ENCODE measurements around the gene MTERF1. TPM values are rescaled to one million over a fixed set of nuclear protein-coding genes. Genes with fewer than 3 reads are reported as not detected.

The MTERF1 gene
- total RNA-seq (2022; extraction: Qiagen RNA extraction), result 11.4 to 14.6 TPM (median 11.5 TPM) in 5 replicates

GRCh38 chr7:91880413-91881241 lies at the start of gene MTERF1:
Gene MTERF1, minus strand, starts transcription at chr7:91880702. Its CDS starts 619 bp downstream, at chr7:91880083.

Other genes with a start within 250 kb of the MTERF1 start
- gene AKAP9, start 60.2 kb upstream of the MTERF1 start, total RNA-seq (2022; extraction: Qiagen RNA extraction), result 12.3 to 20.0 TPM (median 12.7 TPM) in 5 replicates

Data from A549 treated with Hydrocortisone at 1 μM for 4 hours (cell line).